ENCODE measurements around the gene TUBA4A. TPM values are rescaled to one million over a fixed set of nuclear protein-coding genes. Genes with fewer than 3 reads are reported as not detected.

The TUBA4A gene
- total RNA-seq, 1 donor from 2014 or later = 7.9 TPM

DNA sequence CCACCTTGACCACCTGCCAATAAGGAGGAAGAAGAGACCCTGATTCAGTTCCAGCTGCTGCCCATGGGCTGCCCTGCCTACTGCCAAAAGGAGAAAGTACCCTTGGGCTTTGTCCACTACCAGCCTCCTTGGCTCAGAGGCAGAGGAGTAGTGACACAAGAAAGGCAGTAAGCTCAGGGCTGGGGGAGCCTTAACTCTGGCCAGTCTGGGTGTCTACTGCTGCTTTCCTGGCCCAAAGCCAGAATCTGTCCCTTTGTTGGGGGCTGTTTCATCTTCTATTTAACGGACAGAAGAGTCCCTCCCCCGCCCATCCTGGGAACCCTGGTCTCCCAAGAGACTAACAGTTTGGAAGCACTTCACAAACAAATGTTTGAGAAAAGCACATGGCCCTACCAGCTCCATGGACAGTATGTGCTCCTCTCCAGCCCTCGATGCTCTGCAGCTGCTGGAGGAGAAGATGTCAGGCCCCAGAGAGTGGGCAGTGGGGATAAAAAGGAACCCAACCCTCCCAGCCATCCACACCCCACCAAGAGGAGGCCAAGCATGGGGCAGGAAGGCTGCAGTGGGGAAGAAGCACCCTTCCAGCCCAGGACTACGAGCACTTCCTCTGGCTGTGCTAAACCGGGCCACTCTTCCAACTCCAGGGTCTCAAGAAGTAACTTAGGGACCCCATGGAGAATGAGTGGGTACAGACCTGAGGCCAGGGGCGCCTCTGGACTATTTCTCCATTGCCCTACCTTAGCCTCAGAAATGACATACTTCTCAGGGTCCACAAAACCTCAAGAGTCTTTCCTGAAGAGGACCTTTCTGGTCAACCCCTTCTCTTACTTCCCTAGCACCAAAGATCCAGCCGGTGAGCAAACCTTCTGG, 25.4 kb downstream of the TUBA4A start:
- Mint-ChIP-seq H3K27ac (ENCODE audit: unreplicated experiment) (peak overlapping the region; percentile 71), H3K4me1 (ENCODE audit: unreplicated experiment) (peaks cover 26% of the 10 kb centered on the region), H3K9me3 (ENCODE audit: unreplicated experiment) (no peaks in the 10 kb centered on the region), H3K4me3 (ENCODE audit: unreplicated experiment) (peak overlapping the region; percentile 95), H3K27me3 (ENCODE audit: unreplicated experiment) (no peaks in the 10 kb centered on the region), H3K36me3 (ENCODE audit: unreplicated experiment) (peaks cover 28% of the 10 kb centered on the region)
- DNase-seq (ENCODE audit: extremely low spot score, unreplicated experiment) = no peak
- TF ChIP-seq CTCF (IDR thresholded peaks at IDR 0.05) = no peak

GRCh38 chr2:219225350-219225749, 28.4 kb downstream of the TUBA4A start:
- Mint-ChIP-seq H3K27ac (ENCODE audit: unreplicated experiment) (no peak overlapping the region), H3K36me3 (ENCODE audit: unreplicated experiment) (peaks cover 33% of the 10 kb centered on the region), H3K27me3 (ENCODE audit: unreplicated experiment) (no peaks in the 10 kb centered on the region), H3K4me3 (ENCODE audit: unreplicated experiment) (no peak overlapping the region), H3K4me1 (ENCODE audit: unreplicated experiment) (peaks cover 17% of the 10 kb centered on the region), H3K9me3 (ENCODE audit: unreplicated experiment) (no peaks in the 10 kb centered on the region)
- no peak for DNase-seq (ENCODE audit: extremely low spot score, unreplicated experiment)
- no peak for TF ChIP-seq CTCF (IDR thresholded peaks at IDR 0.05)

- no peak overlapping the region for H3K27ac Mint-ChIP-seq (ENCODE audit: unreplicated experiment)
- no peaks in the 10 kb centered on the region for H3K9me3 Mint-ChIP-seq (ENCODE audit: unreplicated experiment)
- peaks cover 23% of the 10 kb centered on the region for H3K4me1 Mint-ChIP-seq (ENCODE audit: unreplicated experiment)
- no peak for TF ChIP-seq CTCF (IDR thresholded peaks at IDR 0.05)
- no peak for DNase-seq (ENCODE audit: extremely low spot score, unreplicated experiment)
- no peaks in the 10 kb centered on the region for H3K27me3 Mint-ChIP-seq (ENCODE audit: unreplicated experiment)
- peaks cover 39% of the 10 kb centered on the region for H3K36me3 Mint-ChIP-seq (ENCODE audit: unreplicated experiment)
- H3K4me3 Mint-ChIP-seq (ENCODE audit: unreplicated experiment) = no peak overlapping the region
Observed at GRCh38 chr2:219223831-219224610, 29.7 kb downstream of the TUBA4A start.

DNA sequence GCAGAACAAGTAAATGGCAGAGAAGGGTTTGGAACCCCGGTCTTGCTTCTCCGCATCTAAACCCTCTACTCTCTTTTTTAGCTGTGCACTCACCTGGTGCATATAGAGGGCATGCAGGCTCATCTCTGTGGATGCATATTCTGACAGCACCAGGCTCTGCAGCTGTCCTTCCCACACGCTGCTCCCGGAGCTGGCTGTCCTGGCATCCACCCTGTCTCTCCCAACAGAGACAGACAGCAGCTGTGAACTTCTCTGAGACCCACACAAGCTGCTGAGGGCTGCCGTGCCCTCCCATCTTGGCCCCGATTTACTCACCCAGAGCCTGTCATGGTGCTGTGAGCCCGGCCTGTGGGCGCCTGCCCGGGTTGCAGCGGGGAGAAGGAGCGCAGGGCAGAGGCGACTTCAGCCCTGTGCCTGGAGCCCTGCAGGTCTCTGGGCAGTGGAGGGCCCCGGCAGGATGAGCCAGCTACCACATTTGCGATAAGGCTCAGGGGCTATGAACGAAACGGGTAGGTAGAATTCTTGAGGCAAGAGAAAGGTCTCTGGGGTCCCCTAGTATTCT, 31.7 kb downstream of the TUBA4A start:
- Mint-ChIP-seq H3K4me1 (ENCODE audit: unreplicated experiment) (peaks cover 19% of the 10 kb centered on the region), H3K27ac (ENCODE audit: unreplicated experiment) (no peak overlapping the region), H3K36me3 (ENCODE audit: unreplicated experiment) (peaks cover 39% of the 10 kb centered on the region), H3K27me3 (ENCODE audit: unreplicated experiment) (no peaks in the 10 kb centered on the region), H3K9me3 (ENCODE audit: unreplicated experiment) (no peaks in the 10 kb centered on the region), H3K4me3 (ENCODE audit: unreplicated experiment) (no peak overlapping the region)
- no peak for TF ChIP-seq CTCF (IDR thresholded peaks at IDR 0.05)
- no peak for DNase-seq (ENCODE audit: extremely low spot score, unreplicated experiment)

Measured in osteocyte (in vitro differentiated cells).